Prostate gland (tissue), 2 donors: ENCODE results near the gene ZAR1L.

ENCODE experiments used
- POLR2A ChIP-seq: fragments of 450-650 bp; IDR thresholded peaks from one replicate; pipeline ENCODE4 v1.6.1; 2016; ENCODE audit warnings: antibody characterized with exemption, mild to moderate bottlenecking
- TF ChIP-seq, protein P1 (sequence below), 4 experiments: fragments of 200-600 bp in 2 of 4; fragments of 450-650 bp in 2 of 4; sonication (generic) in 2 of 4; IDR thresholded peaks; 1 replicate in 3 of 4; 2 replicates in 1 of 4; pipeline ENCODE4 v1.5.1; 2016 to 2019; ENCODE audit warnings: antibody characterized with exemption in 4 of 4, mild to moderate bottlenecking in 2 of 4, moderate library complexity in 2 of 4

DNA sequence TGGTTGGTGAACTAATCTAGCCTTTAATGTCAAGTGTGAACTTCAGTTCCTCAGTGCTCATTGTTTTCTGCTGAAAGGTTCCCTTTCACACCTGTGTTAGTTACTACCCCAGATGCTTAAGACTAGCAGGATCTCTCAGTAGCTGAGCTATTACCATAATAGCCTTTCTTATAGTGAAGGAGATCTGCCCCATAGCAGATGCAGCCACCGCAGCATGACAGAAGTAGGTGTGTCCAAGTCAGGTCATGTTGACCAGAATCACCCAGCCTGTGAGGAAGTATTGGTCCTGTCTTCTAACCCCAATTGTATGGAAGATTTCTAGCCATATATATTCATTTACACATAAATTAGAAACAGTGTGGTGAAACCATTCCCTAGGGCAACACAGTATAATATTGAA lies 37.3 kb downstream of the ZAR1L start:
- TF ChIP-seq, protein P1, sequence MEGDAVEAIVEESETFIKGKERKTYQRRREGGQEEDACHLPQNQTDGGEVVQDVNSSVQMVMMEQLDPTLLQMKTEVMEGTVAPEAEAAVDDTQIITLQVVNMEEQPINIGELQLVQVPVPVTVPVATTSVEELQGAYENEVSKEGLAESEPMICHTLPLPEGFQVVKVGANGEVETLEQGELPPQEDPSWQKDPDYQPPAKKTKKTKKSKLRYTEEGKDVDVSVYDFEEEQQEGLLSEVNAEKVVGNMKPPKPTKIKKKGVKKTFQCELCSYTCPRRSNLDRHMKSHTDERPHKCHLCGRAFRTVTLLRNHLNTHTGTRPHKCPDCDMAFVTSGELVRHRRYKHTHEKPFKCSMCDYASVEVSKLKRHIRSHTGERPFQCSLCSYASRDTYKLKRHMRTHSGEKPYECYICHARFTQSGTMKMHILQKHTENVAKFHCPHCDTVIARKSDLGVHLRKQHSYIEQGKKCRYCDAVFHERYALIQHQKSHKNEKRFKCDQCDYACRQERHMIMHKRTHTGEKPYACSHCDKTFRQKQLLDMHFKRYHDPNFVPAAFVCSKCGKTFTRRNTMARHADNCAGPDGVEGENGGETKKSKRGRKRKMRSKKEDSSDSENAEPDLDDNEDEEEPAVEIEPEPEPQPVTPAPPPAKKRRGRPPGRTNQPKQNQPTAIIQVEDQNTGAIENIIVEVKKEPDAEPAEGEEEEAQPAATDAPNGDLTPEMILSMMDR (IDR thresholded peaks at IDR 0.05) = no peak
- no peak for TF ChIP-seq POLR2A
